T-helper 17 cell (primary cell): ENCODE measurements around the gene GRM8. TPM values are rescaled to one million over a fixed set of nuclear protein-coding genes. Genes with fewer than 3 reads are reported as not detected.
"Not testable (repeated sequence)": the region's sequence is repeated elsewhere in the genome, so short reads cannot be mapped to it uniquely, and the experiment has no call there.

Experiments
- ATAC-seq: fragments of 150-1000 bp; cut with Tn5 transposase; 2 replicates; pipeline ENCODE4 v1.10.0; 2021; ENCODE audit warnings: mild to moderate bottlenecking, moderate library complexity
- DNase-seq, 3 donors: peaks; one replicate each; pipeline versions ENCODE4 v3.0.0 to v3.0.0-alpha.2; 2020 to 2021
- H3K9me3 ChIP-seq: one replicate; pipeline ENCODE4 v1.7.0; 2013; ENCODE audit warnings: low read length, mild to moderate bottlenecking; ENCODE audit not compliant: control insufficient read depth, poor library complexity, severe bottlenecking
- H3K27ac Mint-ChIP-seq: one replicate; pipeline ENCODE4 v1.8.0; 2022; ENCODE audit warnings: mild to moderate bottlenecking, moderate library complexity, mixed read lengths
- H3K27me3 Mint-ChIP-seq: one replicate; pipeline ENCODE4 v1.8.0; 2022; ENCODE audit warnings: mixed read lengths
- H3K36me3 Mint-ChIP-seq: one replicate; pipeline ENCODE4 v1.8.0; 2022; ENCODE audit warnings: low read depth, mixed read lengths
- H3K4me1 Mint-ChIP-seq: one replicate; pipeline ENCODE4 v1.8.0; 2022; ENCODE audit warnings: mild to moderate bottlenecking, mixed read lengths
- H3K4me3 Mint-ChIP-seq: one replicate; pipeline ENCODE4 v1.8.0; 2022; ENCODE audit warnings: mild to moderate bottlenecking, moderate library complexity, mixed read lengths
- total RNA-seq, 4 donors: library from RNA in 2 of 4; stranded (reverse) in 2 of 4; gene quantifications; one replicate each; pipeline ENCODE4 v1.2.3 and lab custom pipeline; 2022 to 2026

Gene GRM8
- total RNA-seq, 2 donors from 2014 or later, result not detected

GRCh38 chr7:126957443-126957842 is 295.3 kb downstream of the GRM8 start:
- Mint-ChIP-seq H3K4me1 (no peaks in the 10 kb centered on the region), H3K4me3 (no peak overlapping the region), H3K27me3 (peaks cover 12% of the 10 kb centered on the region), H3K27ac (no peak overlapping the region), H3K36me3 (no peaks in the 10 kb centered on the region)
- ATAC-seq (no peak), DNase-seq (no peak)
- H3K9me3 ChIP-seq, result no peaks in the 10 kb centered on the region

GRCh38 chr7:126953461-126953860 is 299.3 kb downstream of the GRM8 start:
- H3K27ac Mint-ChIP-seq, result no peak overlapping the region
- H3K4me3 Mint-ChIP-seq, result no peak overlapping the region
- DNase-seq, result no peak
- H3K36me3 Mint-ChIP-seq, result no peaks in the 10 kb centered on the region
- no peaks in the 10 kb centered on the region for H3K9me3 ChIP-seq
- no peak for ATAC-seq
- peaks cover 11% of the 10 kb centered on the region for H3K27me3 Mint-ChIP-seq
- no peaks in the 10 kb centered on the region for H3K4me1 Mint-ChIP-seq

- H3K4me3 Mint-ChIP-seq, result no peak overlapping the region
- no peak overlapping the region for H3K27ac Mint-ChIP-seq
- H3K4me1 Mint-ChIP-seq, result no peaks in the 10 kb centered on the region
- ATAC-seq, result no peak
- no peaks in the 10 kb centered on the region for H3K36me3 Mint-ChIP-seq
- no peaks in the 10 kb centered on the region for H3K27me3 Mint-ChIP-seq
- no peak for DNase-seq
- no peaks in the 10 kb centered on the region for H3K9me3 ChIP-seq
These were observed 304.1 kb downstream of the GRM8 start for GRCh38 chr7:126948664-126949063.

- ATAC-seq, result no peak
- Mint-ChIP-seq H3K4me3 (no peak overlapping the region), H3K27ac (no peak overlapping the region)
These were observed 311.9 kb downstream of the GRM8 start for GRCh38 chr7:126940723-126941307.

GRCh38 chr7:126937171-126937570 is 315.6 kb downstream of the GRM8 start:
- ATAC-seq, result no peak
- Mint-ChIP-seq H3K36me3 (no peaks in the 10 kb centered on the region), H3K27ac (no peak overlapping the region), H3K27me3 (peaks cover 10% of the 10 kb centered on the region), H3K4me1 (no peaks in the 10 kb centered on the region), H3K4me3 (no peak overlapping the region)
- no peak for DNase-seq
- H3K9me3 ChIP-seq, result no peaks in the 10 kb centered on the region

More at GRCh38 chr7:126940723-126941307, 311.9 kb downstream of the GRM8 start:
- Mint-ChIP-seq H3K4me1 (no peaks in the 10 kb centered on the region), H3K36me3 (no peaks in the 10 kb centered on the region), H3K27me3 (peaks cover 10% of the 10 kb centered on the region)
- H3K9me3 ChIP-seq, result no peaks in the 10 kb centered on the region
- DNase-seq, result no peak

GRCh38 chr7:126931581-126931980 is 321.2 kb downstream of the GRM8 start:
- Mint-ChIP-seq H3K4me3 (no peak overlapping the region), H3K4me1 (no peaks in the 10 kb centered on the region), H3K27ac (no peak overlapping the region), H3K27me3 (no peaks in the 10 kb centered on the region), H3K36me3 (no peaks in the 10 kb centered on the region)
- ATAC-seq, result no peak
- DNase-seq, result no peak
- H3K9me3 ChIP-seq, result no peaks in the 10 kb centered on the region

GRCh38 chr7:126930166-126930565 is 322.6 kb downstream of the GRM8 start:
- no peak overlapping the region for H3K4me3 Mint-ChIP-seq
- H3K27me3 Mint-ChIP-seq, result no peaks in the 10 kb centered on the region
- no peak overlapping the region for H3K27ac Mint-ChIP-seq
- ATAC-seq (no peak), DNase-seq (no peak)
- H3K36me3 Mint-ChIP-seq, result no peaks in the 10 kb centered on the region
- H3K4me1 Mint-ChIP-seq, result no peaks in the 10 kb centered on the region
- H3K9me3 ChIP-seq, result no peaks in the 10 kb centered on the region

GRCh38 chr7:126924477-126924876 is 328.3 kb downstream of the GRM8 start:
- DNase-seq, result no peak
- no peaks in the 10 kb centered on the region for H3K27me3 Mint-ChIP-seq
- ATAC-seq, result no peak
- no peaks in the 10 kb centered on the region for H3K36me3 Mint-ChIP-seq
- no peaks in the 10 kb centered on the region for H3K9me3 ChIP-seq
- no peak overlapping the region for H3K4me3 Mint-ChIP-seq
- no peaks in the 10 kb centered on the region for H3K4me1 Mint-ChIP-seq
- H3K27ac Mint-ChIP-seq, result no peak overlapping the region

GRCh38 chr7:126911627-126912026 is 341.1 kb downstream of the GRM8 start:
- H3K27ac Mint-ChIP-seq, H3K36me3 Mint-ChIP-seq, ATAC-seq, H3K4me3 Mint-ChIP-seq, H3K9me3 ChIP-seq, DNase-seq, H3K4me1 Mint-ChIP-seq, H3K27me3 Mint-ChIP-seq: not testable (repeated sequence)

GRCh38 chr7:126908564-126908963 is 344.2 kb downstream of the GRM8 start:
- not testable (repeated sequence) for H3K27ac Mint-ChIP-seq, ATAC-seq, H3K36me3 Mint-ChIP-seq, H3K4me1 Mint-ChIP-seq, H3K27me3 Mint-ChIP-seq, DNase-seq, H3K4me3 Mint-ChIP-seq, H3K9me3 ChIP-seq

- not testable (repeated sequence) for H3K36me3 Mint-ChIP-seq, H3K4me3 Mint-ChIP-seq, H3K9me3 ChIP-seq, H3K27ac Mint-ChIP-seq, DNase-seq, H3K4me1 Mint-ChIP-seq, ATAC-seq, H3K27me3 Mint-ChIP-seq
These were observed 345.1 kb downstream of the GRM8 start for GRCh38 chr7:126907657-126908056.

GRCh38 chr7:126905255-126905654 is 347.5 kb downstream of the GRM8 start:
- not testable (repeated sequence) for H3K27ac Mint-ChIP-seq, DNase-seq, H3K9me3 ChIP-seq, H3K4me1 Mint-ChIP-seq, ATAC-seq, H3K4me3 Mint-ChIP-seq, H3K36me3 Mint-ChIP-seq
- peaks cover 12% of the 10 kb centered on the region for H3K27me3 Mint-ChIP-seq

- H3K27me3 Mint-ChIP-seq, result peaks cover 19% of the 10 kb centered on the region
- ATAC-seq, H3K27ac Mint-ChIP-seq: not testable (repeated sequence)
These were observed 351.5 kb downstream of the GRM8 start for GRCh38 chr7:126901041-126901765.

GRCh38 chr7:126887980-126888379 is 364.8 kb downstream of the GRM8 start:
- not testable (repeated sequence) for H3K4me1 Mint-ChIP-seq, H3K4me3 Mint-ChIP-seq, H3K27me3 Mint-ChIP-seq, ATAC-seq, DNase-seq, H3K9me3 ChIP-seq, H3K27ac Mint-ChIP-seq, H3K36me3 Mint-ChIP-seq

More at GRCh38 chr7:126901041-126901765, 351.5 kb downstream of the GRM8 start:
- not testable (repeated sequence) for H3K4me1 Mint-ChIP-seq, H3K9me3 ChIP-seq, H3K36me3 Mint-ChIP-seq, H3K4me3 Mint-ChIP-seq, DNase-seq
